GM18951 (cell line): ENCODE results near the gene CSNK1G2.

ENCODE experiments used
- POLR2A ChIP-seq: IDR thresholded peaks from 4 replicates; pipeline ENCODE4 v1.6.1; 2011; ENCODE audit warnings: mild to moderate bottlenecking; ENCODE audit not compliant: insufficient read length, insufficient read depth; ENCODE audit errors: extremely low read depth
- in situ Hi-C: fragments of 300-500 bp; cut with MboI; formaldehyde crosslinking; loops from one replicate; pipeline ENCODE4 v1.12.0; 2022; ENCODE audit warnings: low sequenced_read_pairs, mixed read lengths, inconsistent platforms; ENCODE audit not compliant: unreplicated experiment

CSNK1G2 gene

GRCh38 chr19:2022289-2022688, 81.3 kb downstream of the CSNK1G2 start:
- in situ Hi-C loops: no loop called here
- TF ChIP-seq POLR2A: no peak

- TF ChIP-seq POLR2A: no peak
- in situ Hi-C loops: no loop called here
These were observed 85.8 kb downstream of the CSNK1G2 start for GRCh38 chr19:2026770-2027169.

- TF ChIP-seq POLR2A: no peak
- in situ Hi-C loops: no loop called here
These were observed 86.4 kb downstream of the CSNK1G2 start for GRCh38 chr19:2027361-2027760.
